A673 (cell line): ENCODE measurements around the gene ATP6V1G3.
"Not testable (repeated sequence)": the region's sequence is repeated elsewhere in the genome, so short reads cannot be mapped to it uniquely, and the experiment has no call there.

Experiments used
- EZH2 ChIP-seq: fragments of 200-600 bp; sonication (generic); IDR thresholded peaks from 2 replicates; pipeline ENCODE4 v1.6.1; 2017; ENCODE audit warnings: borderline replicate concordance, low read depth, mild to moderate bottlenecking, mixed read lengths, antibody characterized with exemption, low read length; ENCODE audit not compliant: poor library complexity, severe bottlenecking
- TF ChIP-seq, protein P1 (sequence below): fragments of 300-800, 200-600 bp; sonication (generic); conservative IDR thresholded peaks from 2 replicates; pipeline ENCODE4 v1.5.1; 2017; ENCODE audit warnings: low read depth, mild to moderate bottlenecking, antibody characterized with exemption, low read length, moderate library complexity, mixed read lengths

GRCh38 chr1:198477354-198477753, 63.1 kb downstream of the ATP6V1G3 start:
- TF ChIP-seq EZH2, result not testable (repeated sequence)
- TF ChIP-seq, protein P1, sequence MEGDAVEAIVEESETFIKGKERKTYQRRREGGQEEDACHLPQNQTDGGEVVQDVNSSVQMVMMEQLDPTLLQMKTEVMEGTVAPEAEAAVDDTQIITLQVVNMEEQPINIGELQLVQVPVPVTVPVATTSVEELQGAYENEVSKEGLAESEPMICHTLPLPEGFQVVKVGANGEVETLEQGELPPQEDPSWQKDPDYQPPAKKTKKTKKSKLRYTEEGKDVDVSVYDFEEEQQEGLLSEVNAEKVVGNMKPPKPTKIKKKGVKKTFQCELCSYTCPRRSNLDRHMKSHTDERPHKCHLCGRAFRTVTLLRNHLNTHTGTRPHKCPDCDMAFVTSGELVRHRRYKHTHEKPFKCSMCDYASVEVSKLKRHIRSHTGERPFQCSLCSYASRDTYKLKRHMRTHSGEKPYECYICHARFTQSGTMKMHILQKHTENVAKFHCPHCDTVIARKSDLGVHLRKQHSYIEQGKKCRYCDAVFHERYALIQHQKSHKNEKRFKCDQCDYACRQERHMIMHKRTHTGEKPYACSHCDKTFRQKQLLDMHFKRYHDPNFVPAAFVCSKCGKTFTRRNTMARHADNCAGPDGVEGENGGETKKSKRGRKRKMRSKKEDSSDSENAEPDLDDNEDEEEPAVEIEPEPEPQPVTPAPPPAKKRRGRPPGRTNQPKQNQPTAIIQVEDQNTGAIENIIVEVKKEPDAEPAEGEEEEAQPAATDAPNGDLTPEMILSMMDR, result not testable (repeated sequence)
